Upper lobe of left lung (tissue), 6 donors: ENCODE measurements around the gene ARHGEF1. TPM values are rescaled to one million over a fixed set of nuclear protein-coding genes. Genes with fewer than 3 reads are reported as not detected.

ENCODE experiments used
- ATAC-seq, 2 donors: fragments of 200-7000 bp; cut with Tn5 transposase; one replicate each; pipeline ENCODE4 v1.9.1; 2022; ENCODE audit warnings: mild to moderate bottlenecking in 2 of 2, moderate library complexity in 2 of 2; ENCODE audit not compliant: low FRiP score in 2 of 2
- DNase-seq, 2 donors: peaks; one replicate each; pipeline ENCODE4 v3.0.0-alpha.2; 2019 to 2020
- H3K27ac ChIP-seq, 4 donors: fragments of 200-600 bp; sonication (generic); one replicate each; pipeline ENCODE4 v1.5.1; 2016 to 2019
- H3K27me3 ChIP-seq, 4 donors: fragments of 200-600 bp; sonication (generic); one replicate each; pipeline ENCODE4 v1.5.1; 2017 to 2019
- H3K36me3 ChIP-seq, 4 donors: fragments of 200-600 bp; sonication (generic); one replicate each; pipeline ENCODE4 v1.5.1; 2016 to 2019
- H3K4me1 ChIP-seq, 4 donors: fragments of 200-600 bp; sonication (generic); one replicate each; pipeline ENCODE4 v1.5.1; 2018 to 2019
- H3K4me3 ChIP-seq, 4 donors: fragments of 200-600 bp; sonication (generic); one replicate each; pipeline ENCODE4 v1.5.1; 2017 to 2019; ENCODE audit warnings: mild to moderate bottlenecking in 2 of 4, moderate library complexity in 1 of 4
- H3K9me3 ChIP-seq, 4 donors: fragments of 200-600 bp; sonication (generic); one replicate each; pipeline ENCODE4 v1.5.1; 2018 to 2019
- CTCF ChIP-seq, 6 experiments: fragments of 450-650 bp in 4 of 6; fragments of 200-600 bp in 2 of 6; sonication (generic) in 2 of 6; IDR thresholded peaks; one replicate each; pipeline ENCODE4 v1.5.1; 2016 to 2019; ENCODE audit warnings: antibody characterized with exemption in 6 of 6
- EP300 ChIP-seq, 4 donors: sonication (generic); formaldehyde crosslinking; IDR thresholded peaks; one replicate each; pipeline ENCODE4 v1.5.1; 2017; ENCODE audit warnings: antibody characterized with exemption in 4 of 4, control low read depth in 2 of 4
- POLR2A ChIP-seq, 4 donors: fragments of 450-650 bp; IDR thresholded peaks; one replicate each; pipeline ENCODE4 v1.5.1; 2016 to 2017; ENCODE audit warnings: antibody characterized with exemption in 4 of 4, mild to moderate bottlenecking in 2 of 4
- POLR2AphosphoS5 ChIP-seq, 2 donors: sonication (generic); formaldehyde crosslinking; IDR thresholded peaks; one replicate each; pipeline ENCODE4 v1.5.1; 2017; ENCODE audit warnings: antibody characterized with exemption in 2 of 2
- WGBS, 2 donors: methylation state at CpG; one replicate each; pipeline ENCODE4 v1.1.5; 2017 to 2018; 5-methylcytosine and 5-hydroxymethylcytosine counted together
- total RNA-seq, 6 donors: library from RNA; depleted of rRNA in 4 of 6; stranded (reverse); fragments of >200 nt in 4 of 6; gene quantifications; one replicate each; pipeline versions ENCODE4 v1.1.0 to v1.2.1, GENCODE V29; 2016 to 2021
- donor health status: DM: no; HTN: no; CAD: no; lungs with moderate emphysema.
- donor health status: DM: no; HTN: yes; CAD: no; lungs with severe emphysema.

Gene ARHGEF1
- total RNA-seq, 6 donors from 2014 or later: 115 to 731 (median 233) TPM

- Histone ChIP-seq H3K4me3 (no peak overlapping the region), H3K9me3 (no peaks in the 10 kb centered on the region), H3K27ac (no peak overlapping the region), H3K4me1 (no peaks in the 10 kb centered on the region), H3K36me3 (no peaks in the 10 kb centered on the region), H3K27me3 (no peaks in the 10 kb centered on the region)
- ATAC-seq (no peak), DNase-seq (no peak)
- WGBS, 2 donors: 77 to 79% methylated on average over 2 of the region's 2 CpGs
- no peak for TF ChIP-seq POLR2A (IDR thresholded peaks at IDR 0.05)
- TF ChIP-seq POLR2AphosphoS5 (IDR thresholded peaks at IDR 0.05): no peak
- TF ChIP-seq EP300 (IDR thresholded peaks at IDR 0.05): no peak
- no peak for TF ChIP-seq CTCF (IDR thresholded peaks at IDR 0.05)
Observed at GRCh38 chr19:41849067-41849466, 33.9 kb upstream of the ARHGEF1 start.

GRCh38 chr19:41850381-41850780 is 32.6 kb upstream of the ARHGEF1 start:
- DNase-seq (no peak), ATAC-seq (no peak)
- TF ChIP-seq POLR2A (IDR thresholded peaks at IDR 0.05): no peak
- TF ChIP-seq CTCF (IDR thresholded peaks at IDR 0.05): no peak
- no peak for TF ChIP-seq EP300 (IDR thresholded peaks at IDR 0.05)
- no peak for TF ChIP-seq POLR2AphosphoS5 (IDR thresholded peaks at IDR 0.05)
- Histone ChIP-seq H3K4me3 (no peak overlapping the region), H3K27ac (no peak overlapping the region), H3K36me3 (no peaks in the 10 kb centered on the region), H3K27me3 (no peaks in the 10 kb centered on the region), H3K9me3 (no peaks in the 10 kb centered on the region), H3K4me1 (no peaks in the 10 kb centered on the region)
- WGBS, 2 donors: 62 to 73% methylated on average over 1 to 5 of the region's 5 CpGs

DNA sequence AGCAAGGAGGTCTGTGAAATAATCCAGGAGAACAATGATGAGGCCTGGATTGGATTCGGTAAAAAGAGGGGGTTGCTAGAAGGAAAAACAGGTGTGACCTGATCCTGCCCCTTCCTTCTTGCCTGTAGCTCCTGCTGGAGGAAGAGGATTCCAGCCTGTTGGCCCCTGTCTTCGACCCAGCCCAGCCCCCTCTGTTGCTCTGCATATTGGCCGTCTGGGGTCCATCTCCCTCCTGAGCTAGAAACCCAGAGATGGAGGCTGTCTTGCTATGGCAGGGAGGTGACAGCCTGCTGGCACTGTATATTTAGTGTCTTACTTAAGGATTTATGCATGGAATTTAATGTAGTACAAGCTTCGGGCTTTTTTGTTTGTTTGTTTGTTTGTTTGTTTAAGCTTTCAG is 31.5 kb upstream of the ARHGEF1 start:
- Histone ChIP-seq H3K4me3 (no peak overlapping the region), H3K9me3 (no peaks in the 10 kb centered on the region), H3K27ac (no peak overlapping the region), H3K27me3 (no peaks in the 10 kb centered on the region), H3K4me1 (no peaks in the 10 kb centered on the region), H3K36me3 (no peaks in the 10 kb centered on the region)
- TF ChIP-seq CTCF (IDR thresholded peaks at IDR 0.05) (no peak), EP300 (IDR thresholded peaks at IDR 0.05) (no peak), POLR2AphosphoS5 (IDR thresholded peaks at IDR 0.05) (no peak), POLR2A (IDR thresholded peaks at IDR 0.05) (no peak)
- WGBS, 2 donors: 37% methylated on average over 4 of the region's 4 CpGs
- ATAC-seq (no peak), DNase-seq (no peak)

DNA sequence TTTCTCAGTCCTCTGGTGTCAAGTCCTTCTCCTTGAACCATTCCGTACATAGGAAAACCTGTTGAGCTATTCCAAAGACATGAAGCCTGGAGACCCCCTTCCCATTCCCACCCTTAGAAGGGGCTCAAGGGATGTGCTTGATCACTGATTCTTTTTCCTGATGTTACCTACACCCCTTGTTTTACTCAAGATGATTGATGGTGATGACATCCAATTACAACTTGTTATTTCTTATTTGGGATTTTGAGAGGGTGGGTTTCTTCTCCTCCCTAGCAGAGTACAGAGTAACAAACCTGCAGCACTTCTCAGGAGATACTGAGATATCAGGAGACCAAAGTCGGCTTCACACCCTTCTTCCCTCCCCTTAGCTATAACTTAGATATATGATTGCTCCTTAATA is 29.6 kb upstream of the ARHGEF1 start:
- TF ChIP-seq EP300 (IDR thresholded peaks at IDR 0.05) (no peak), POLR2AphosphoS5 (IDR thresholded peaks at IDR 0.05) (no peak), POLR2A (IDR thresholded peaks at IDR 0.05) (no peak), CTCF (IDR thresholded peaks at IDR 0.05) (no peak)
- H3K4me1 ChIP-seq: no peaks in the 10 kb centered on the region
- DNase-seq (no peak), ATAC-seq (no peak)
- H3K9me3 ChIP-seq: no peaks in the 10 kb centered on the region
- H3K36me3 ChIP-seq: no peaks in the 10 kb centered on the region
- no peak overlapping the region for H3K4me3 ChIP-seq
- no peaks in the 10 kb centered on the region for H3K27me3 ChIP-seq
- 43 to 63% methylated on average over 2 of the region's 2 CpGs for WGBS, 2 donors
- no peak overlapping the region for H3K27ac ChIP-seq

DNA sequence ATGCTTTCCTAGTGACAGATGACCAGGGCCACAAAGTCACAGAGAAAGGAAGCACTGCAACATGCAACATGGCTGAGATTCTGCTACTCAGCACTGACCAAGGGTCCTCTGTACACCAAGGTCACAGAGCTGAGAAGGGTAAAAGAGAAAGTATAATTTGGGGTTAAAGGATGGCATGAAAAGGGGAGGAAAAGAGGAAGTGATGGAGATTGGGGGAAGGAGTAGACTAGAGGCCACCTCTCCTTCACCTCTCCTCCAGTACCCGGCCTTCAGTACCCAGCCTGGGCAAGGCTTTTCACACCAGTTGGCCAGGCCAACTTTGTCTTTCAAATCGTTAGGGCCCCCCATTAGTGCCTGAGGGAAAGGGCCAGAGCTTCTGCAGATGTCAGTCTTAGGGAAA is 29.2 kb upstream of the ARHGEF1 start:
- ATAC-seq: no peak
- 42 to 43% methylated on average over 2 of the region's 2 CpGs for WGBS, 2 donors
- H3K4me3 ChIP-seq: no peak overlapping the region
- no peak for TF ChIP-seq CTCF (IDR thresholded peaks at IDR 0.05)
- no peak for TF ChIP-seq POLR2A (IDR thresholded peaks at IDR 0.05)
- TF ChIP-seq POLR2AphosphoS5 (IDR thresholded peaks at IDR 0.05): no peak
- no peak for TF ChIP-seq EP300 (IDR thresholded peaks at IDR 0.05)
- H3K27me3 ChIP-seq: no peaks in the 10 kb centered on the region
- no peaks in the 10 kb centered on the region for H3K36me3 ChIP-seq
- no peak overlapping the region for H3K27ac ChIP-seq
- H3K9me3 ChIP-seq: no peaks in the 10 kb centered on the region
- no peak for DNase-seq
- no peaks in the 10 kb centered on the region for H3K4me1 ChIP-seq
